DMS79 treated with DMSO at 0.1 percent for 48 hours (cell line): ENCODE data around the gene LRRC25.

Source experiments
- DNase-seq: peaks from one replicate; lab custom pipeline; 2025; lab: John Stamatoyannopoulos, UW

Gene LRRC25

DNA sequence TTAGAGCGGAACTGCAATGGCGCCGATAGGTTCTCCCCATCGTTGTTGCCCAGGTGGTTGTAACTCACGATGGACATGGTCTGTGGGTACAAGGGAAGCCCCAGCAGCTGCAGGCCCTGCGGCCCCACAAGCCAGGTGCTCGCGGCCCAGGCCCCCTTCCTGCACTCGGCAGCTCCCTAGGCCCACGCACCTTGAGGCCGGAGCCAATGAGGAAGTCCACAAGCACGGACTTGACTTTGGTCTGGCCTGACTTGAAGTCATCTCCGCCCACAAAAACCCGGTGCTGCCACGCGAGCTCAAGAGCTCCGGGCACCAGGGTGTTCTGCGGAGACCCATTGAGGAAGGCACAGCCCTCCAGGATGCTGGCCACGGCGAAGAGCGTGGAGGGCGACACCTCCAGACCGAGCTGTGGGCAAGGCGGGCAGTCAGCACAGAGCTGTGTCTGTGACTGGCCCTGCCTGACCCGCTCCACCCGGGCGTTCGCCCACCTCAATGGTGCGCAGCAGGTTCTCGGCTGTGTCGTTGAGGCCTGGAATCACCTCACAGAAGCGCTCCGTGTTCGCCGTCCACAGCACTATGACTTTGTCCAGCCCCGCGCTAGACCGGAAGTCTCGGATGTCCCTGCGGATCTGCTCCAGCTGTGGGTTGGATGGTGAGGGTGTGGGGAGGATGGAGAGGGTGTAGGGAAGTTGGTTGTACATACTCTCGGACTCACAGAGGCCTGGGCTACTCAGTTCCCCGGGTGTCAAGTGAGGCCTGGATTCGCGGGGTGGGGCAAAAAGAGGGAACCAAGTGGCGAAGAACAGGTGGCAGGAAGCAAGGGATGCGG, 38.6 kb upstream of the LRRC25 start:
- no peak for DNase-seq

GRCh38 chr19:18435178-18435841, 37.9 kb upstream of the LRRC25 start:
- no peak for DNase-seq

DNA sequence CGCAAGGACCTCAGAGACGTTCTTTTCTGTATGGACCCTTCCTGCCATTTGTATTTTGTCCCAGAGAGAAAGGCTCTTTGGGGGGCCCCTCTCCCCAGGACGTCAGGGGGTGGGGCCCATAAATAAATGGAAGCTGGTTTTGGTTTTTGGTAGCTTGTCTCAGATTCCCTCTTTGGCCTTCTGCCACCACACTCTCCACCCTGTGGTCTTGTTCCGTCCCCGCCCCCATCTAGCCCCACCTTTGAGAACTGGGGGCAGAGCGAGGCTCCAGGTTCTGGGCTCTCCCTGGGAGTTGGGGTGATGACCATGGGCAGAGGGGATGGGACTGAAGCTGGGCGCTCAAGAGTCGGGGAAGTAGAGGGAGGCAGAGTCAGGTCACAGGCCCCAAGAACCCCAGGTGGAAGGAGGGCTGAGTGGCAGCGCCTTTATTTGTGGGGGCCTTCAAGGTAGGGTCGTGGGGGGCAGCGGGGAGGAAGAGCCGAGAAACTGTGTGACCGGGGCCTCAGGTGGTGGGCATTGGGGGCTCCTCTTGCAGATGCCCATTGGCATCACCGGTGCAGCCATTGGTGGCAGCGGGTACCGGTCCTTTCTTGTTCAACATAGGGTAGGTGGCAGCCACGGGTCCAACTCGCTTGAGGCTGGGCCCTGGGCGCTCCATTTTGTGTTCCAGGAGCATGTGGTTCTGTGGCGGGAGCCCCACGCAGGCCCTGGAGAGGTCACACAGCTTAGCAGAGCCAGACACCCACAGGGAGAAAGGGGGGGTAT, 37.2 kb upstream of the LRRC25 start:
- peak; percentile 20 for DNase-seq

DNA sequence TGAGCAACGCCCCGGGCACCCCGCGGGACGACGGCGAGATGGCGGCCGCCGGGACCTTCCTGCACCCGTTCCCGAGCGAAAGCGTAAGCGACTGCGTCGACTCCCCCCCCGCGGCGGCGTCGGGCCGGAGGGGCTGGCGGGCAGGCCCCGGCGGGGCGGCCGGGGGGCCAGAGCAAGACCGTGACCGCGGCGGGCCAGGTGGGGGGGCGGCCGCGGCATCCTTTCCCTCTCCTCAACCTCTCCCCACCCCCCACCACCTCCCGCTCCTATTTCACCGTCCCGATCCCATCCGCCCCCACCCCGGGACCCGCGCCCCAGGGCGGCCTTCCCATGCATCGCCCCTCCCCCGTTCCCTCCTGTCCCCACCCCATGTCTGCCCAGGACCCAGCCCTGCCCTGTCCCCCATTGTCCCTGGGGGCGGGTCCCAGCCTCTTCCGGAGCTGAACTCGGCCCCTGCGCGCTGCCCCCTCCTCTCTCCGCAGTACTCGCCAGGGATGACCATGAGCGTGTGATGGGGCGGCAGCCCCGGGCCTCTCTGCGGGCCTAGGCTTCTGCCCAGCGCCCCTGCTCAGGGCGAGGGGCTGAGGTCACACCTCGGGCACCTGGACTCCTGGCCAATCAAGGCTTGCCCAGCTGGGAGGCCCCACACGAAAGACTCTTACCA, 36.4 kb upstream of the LRRC25 start:
- DNase-seq: peak; percentile 22

GRCh38 chr19:18433015-18433691, 35.7 kb upstream of the LRRC25 start:
- DNase-seq: peak; percentile 32

GRCh38 chr19:18432275-18433014, 35.0 kb upstream of the LRRC25 start:
- DNase-seq: no peak

DNA sequence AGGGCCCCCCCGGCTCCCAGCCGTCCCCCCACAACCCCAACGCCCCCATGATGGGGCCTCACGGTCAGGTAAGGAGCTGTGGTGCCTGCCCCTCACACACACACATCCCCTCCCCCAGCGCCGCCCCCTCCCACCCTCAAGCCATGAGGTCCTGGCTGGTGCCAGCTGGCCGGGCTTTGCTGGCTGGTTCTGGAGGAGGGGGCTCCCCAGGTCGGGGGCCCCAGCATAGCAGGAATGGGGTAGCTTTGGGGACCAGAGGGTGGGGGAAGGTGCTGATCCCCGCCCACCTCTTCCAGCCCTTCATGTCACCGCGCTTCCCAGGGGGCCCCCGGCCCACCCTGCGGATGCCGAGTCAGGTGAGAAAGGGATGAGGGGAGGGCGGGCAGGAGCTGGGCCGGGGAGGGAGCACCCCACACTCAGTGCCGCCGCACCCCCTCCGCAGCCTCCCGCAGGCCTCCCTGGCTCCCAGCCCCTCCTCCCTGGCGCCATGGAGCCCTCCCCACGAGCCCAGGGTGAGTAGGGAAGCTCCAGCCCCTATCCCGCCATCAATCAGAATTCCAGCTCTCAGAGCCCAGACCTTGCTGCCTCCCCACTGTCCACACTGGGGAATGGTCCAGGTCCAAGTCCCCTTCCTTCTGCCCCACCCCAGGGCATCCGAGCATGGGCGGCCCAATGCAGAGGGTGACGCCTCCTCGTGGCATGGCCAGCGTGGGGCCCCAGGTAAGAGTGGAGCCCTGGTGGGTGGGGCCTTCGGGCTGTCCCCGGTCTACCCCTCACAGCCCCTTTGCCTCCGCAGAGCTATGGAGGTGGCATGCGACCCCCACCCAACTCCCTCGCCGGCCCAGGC, 34.2 kb upstream of the LRRC25 start:
- DNase-seq: no peak

- DNase-seq: no peak
Observed at GRCh38 chr19:18430417-18431144, 33.2 kb upstream of the LRRC25 start.

DNA sequence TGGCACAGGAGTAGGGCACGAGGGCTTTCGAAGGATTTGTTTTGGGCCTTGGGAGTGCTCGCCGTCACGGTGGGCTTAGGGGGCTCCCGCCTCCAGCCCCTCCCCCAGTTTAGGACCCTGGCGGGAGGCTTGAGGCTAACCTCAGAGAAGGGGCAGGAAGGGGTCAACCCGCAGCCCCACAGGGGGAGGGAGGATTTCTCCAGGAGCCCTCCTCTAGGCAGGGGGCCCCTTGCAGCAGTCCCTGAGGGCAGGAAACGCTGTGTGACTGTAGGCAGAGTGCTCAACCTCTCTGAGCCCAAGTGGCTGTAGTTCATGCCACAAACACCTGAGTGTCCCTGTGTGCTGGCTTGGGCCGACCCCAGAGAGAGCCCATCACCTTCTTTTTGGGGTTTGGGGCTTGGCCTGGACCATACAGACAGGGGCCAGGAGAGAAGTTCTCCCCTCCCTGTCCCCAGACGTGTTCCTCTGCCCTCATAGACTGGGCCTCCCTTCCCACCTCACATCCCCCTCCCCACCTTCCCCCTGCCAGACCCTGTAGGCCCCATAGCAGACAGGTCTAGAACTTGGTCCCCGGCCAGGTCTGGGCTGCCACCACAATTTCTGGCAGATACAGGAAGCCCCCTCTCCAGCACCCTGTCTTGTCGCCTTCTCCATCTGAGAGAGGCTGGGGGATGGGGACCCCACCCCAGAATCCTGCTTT, 32.4 kb upstream of the LRRC25 start:
- no peak for DNase-seq

GRCh38 chr19:18428787-18429674, 31.6 kb upstream of the LRRC25 start:
- peak; percentile 88 for DNase-seq

DNA sequence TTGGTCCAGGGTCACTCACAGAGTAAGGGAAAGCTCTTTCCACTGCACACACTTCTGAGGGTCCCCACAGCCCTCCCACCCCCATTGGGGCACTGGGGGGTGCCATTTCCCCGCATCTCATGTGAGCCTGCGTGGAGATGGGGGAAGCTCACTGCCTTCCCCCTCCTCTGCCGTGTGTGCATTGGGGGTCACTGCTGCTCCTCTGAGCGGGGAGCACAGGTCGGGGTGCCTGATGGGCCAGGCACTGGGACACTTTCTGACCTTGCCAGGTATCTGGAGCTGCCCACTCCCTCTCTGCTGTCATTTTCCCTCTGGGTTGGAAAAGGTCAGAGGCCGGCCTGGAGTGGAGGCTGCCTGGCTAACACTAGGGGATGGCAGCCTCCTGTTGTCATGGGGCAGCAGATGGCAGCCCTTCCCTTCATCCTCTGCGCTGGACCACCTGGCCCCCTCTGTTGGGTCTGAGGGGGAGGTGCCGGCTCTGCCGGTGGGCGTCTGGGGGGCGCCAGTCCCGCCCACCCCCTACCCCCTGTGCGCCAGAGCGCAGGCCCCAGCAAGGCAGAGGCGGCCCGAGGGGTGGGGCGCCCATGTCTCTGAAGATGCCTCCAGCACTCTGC, 30.9 kb upstream of the LRRC25 start:
- DNase-seq: no peak

DNA sequence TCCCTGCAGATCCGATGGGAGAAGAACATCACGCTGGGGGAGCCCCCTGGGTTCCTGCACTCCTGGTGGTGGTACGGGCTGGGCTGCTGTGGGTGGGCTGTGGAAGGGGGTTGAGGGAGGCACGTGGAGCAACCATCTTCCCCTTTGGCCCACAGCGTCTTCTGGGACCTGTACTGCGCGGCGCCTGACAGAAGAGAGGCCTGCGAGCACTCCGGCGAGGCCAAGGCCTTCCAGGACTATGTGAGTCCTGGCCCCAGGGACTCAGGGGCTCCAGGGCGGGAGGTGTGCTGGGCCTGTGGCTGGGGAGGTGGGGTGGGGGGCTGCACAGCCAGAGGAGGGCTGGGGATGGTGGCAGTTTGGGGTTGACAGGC, 30.3 kb upstream of the LRRC25 start:
- DNase-seq: no peak

- DNase-seq: no peak
Observed at GRCh38 chr19:18427080-18427742, 29.8 kb upstream of the LRRC25 start.

DNA sequence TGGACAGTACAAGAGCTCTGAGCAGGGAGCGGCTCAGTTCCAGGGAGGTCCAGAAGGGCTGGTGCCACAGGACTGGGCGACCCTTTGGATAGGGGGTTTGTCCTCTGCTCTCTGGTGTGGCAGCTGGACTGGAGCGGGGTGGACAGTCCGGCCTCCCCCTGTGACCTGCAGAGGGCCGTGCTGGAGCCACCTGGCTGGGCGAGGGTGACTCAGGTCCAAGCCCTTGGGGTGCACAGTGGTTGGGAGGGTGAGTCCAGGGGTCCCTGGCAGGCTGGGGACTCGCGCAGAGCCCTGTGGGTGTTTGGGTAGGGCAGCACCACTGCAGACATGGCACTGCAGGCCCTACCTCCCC, 29.0 kb upstream of the LRRC25 start:
- DNase-seq: no peak

DNA sequence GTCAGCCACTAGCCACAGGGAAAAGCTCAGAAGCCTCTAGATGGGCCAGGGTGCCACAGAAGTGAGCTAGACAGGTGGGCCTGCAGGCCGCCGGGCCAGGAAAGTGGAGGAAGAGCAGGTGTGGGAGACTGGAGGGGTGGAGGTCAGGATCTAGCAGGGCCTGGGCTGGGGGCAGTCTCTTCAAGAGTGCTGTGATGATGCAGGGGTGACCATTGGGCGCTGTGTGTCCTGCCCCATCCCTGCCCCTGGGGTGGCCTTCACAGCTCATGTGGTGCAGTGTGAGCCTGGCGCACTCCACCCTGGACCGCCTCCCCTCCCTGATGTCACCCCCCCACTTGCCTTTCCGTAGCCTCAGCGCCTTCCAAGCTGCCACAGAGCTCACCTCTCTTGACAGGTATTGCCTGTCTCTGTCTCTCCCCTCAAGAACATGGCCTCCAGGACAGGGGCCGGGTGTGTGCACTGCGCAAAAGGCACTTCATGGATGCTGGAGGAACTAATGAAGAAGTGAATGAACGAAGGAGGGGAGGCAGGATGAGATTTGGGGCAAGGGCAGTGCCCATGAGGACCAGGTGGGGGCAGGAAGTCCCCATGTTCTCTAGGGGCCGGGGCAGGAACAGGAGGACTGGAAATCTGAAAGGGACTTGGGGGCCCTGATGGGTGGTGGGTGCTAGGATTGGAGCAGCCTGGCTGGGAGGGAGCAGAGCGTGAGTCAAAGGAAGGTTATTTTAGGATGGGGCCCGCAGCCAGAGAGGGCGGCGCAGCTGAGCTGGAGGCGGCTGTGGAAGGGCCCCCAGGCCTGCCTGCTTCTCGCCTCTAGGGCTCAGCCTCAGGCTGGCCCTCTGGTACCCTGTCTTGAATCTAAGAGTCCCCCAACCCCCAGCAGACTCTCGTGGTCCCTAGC, 28.3 kb upstream of the LRRC25 start:
- DNase-seq: no peak
